ENCODE measurements around the gene ICA1L. TPM values are rescaled to one million over a fixed set of nuclear protein-coding genes. Genes with fewer than 3 reads are reported as not detected.

The ICA1L gene
- total RNA-seq, 1 donor from 2014 or later: 2.7 TPM

- H3K79me2 ChIP-seq (ENCODE audit: insufficient read depth, low read length): no peaks in the 10 kb centered on the region
- DNase-seq (ENCODE audit: low read depth): no peak
- Mint-ChIP-seq H3K27me3 (ENCODE audit: low read depth, unreplicated experiment) (no peaks in the 10 kb centered on the region), H3K9me3 (ENCODE audit: unreplicated experiment) (no peaks in the 10 kb centered on the region), H3K27ac (ENCODE audit: unreplicated experiment) (no peak overlapping the region), H3K36me3 (ENCODE audit: low read depth, unreplicated experiment) (no peaks in the 10 kb centered on the region), H3K4me3 (ENCODE audit: unreplicated experiment) (no peak overlapping the region), H3K4me1 (ENCODE audit: low read depth, unreplicated experiment) (peaks cover 3% of the 10 kb centered on the region)
- no peak overlapping the region for H3K4me3 ChIP-seq (ENCODE audit: insufficient read depth, low read depth, low read length)
- no peaks in the 10 kb centered on the region for H4K20me1 ChIP-seq (ENCODE audit: insufficient read depth, low read length)
- H3K27me3 ChIP-seq (ENCODE audit: insufficient read depth, low read length): no peaks in the 10 kb centered on the region
- H3K36me3 ChIP-seq (ENCODE audit: insufficient read depth, low read length): no peaks in the 10 kb centered on the region
- H3K9ac ChIP-seq (ENCODE audit: low read length): no peak overlapping the region
- H2AFZ ChIP-seq (ENCODE audit: low read depth, low read length): no peak overlapping the region
- no peaks in the 10 kb centered on the region for H3K9me3 ChIP-seq (ENCODE audit: insufficient read depth, low read depth, low read length)
- H3K4me2 ChIP-seq (ENCODE audit: low read length): no peak overlapping the region
- FAIRE-seq: no peak
- TF ChIP-seq CTCF (IDR thresholded peaks at IDR 0.05; ENCODE audit: insufficient read depth, low read depth, low read length): no peak
- TF ChIP-seq EZH2 (IDR thresholded peaks at IDR 0.05; ENCODE audit: insufficient read depth, low read length): no peak
- no peak overlapping the region for H3K27ac ChIP-seq (ENCODE audit: low read depth, low read length)
- H3K4me1 ChIP-seq (ENCODE audit: insufficient read depth, low read length): no peaks in the 10 kb centered on the region
These were observed 50.1 kb downstream of the ICA1L start for GRCh38 chr2:202821206-202822160.

DNA sequence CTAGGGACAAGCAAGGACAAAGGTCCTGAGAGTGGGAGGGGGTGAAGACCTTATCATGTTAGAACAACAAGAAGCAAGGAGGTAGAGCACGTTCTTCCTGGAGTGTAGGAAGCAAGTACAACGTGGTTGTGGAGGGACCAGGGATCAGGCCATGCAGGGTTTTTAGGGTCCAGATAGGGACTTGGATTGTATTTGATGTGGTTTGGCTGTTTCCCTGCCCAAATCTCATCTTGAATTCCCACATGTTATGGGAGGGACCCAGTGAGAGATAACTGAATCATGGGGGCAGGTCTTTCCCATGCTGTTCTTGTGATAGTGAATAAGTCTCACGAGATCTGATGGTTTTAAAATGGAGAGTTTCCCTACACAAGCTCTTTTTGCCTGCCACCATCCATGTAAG is 53.2 kb downstream of the ICA1L start:
- H3K9me3 Mint-ChIP-seq (ENCODE audit: unreplicated experiment): no peaks in the 10 kb centered on the region
- Histone ChIP-seq H3K79me2 (ENCODE audit: insufficient read depth, low read length) (no peaks in the 10 kb centered on the region), H3K4me2 (ENCODE audit: low read length) (no peak overlapping the region), H2AFZ (ENCODE audit: low read depth, low read length) (no peak overlapping the region), H3K36me3 (ENCODE audit: insufficient read depth, low read length) (no peaks in the 10 kb centered on the region), H3K4me1 (ENCODE audit: insufficient read depth, low read length) (no peaks in the 10 kb centered on the region), H3K27me3 (ENCODE audit: insufficient read depth, low read length) (no peaks in the 10 kb centered on the region), H3K9ac (ENCODE audit: low read length) (no peak overlapping the region), H3K9me3 (ENCODE audit: insufficient read depth, low read depth, low read length) (no peaks in the 10 kb centered on the region), H3K4me3 (ENCODE audit: insufficient read depth, low read depth, low read length) (no peak overlapping the region), H3K27ac (ENCODE audit: low read depth, low read length) (no peak overlapping the region), H4K20me1 (ENCODE audit: insufficient read depth, low read length) (no peaks in the 10 kb centered on the region)
- no peaks in the 10 kb centered on the region for H3K27me3 Mint-ChIP-seq (ENCODE audit: low read depth, unreplicated experiment)
- FAIRE-seq: no peak
- H3K27ac Mint-ChIP-seq (ENCODE audit: unreplicated experiment): no peak overlapping the region
- H3K4me3 Mint-ChIP-seq (ENCODE audit: unreplicated experiment): no peak overlapping the region
- H3K36me3 Mint-ChIP-seq (ENCODE audit: low read depth, unreplicated experiment): no peaks in the 10 kb centered on the region
- no peak for DNase-seq (ENCODE audit: low read depth)
- H3K4me1 Mint-ChIP-seq (ENCODE audit: low read depth, unreplicated experiment): peaks cover 9% of the 10 kb centered on the region
- TF ChIP-seq EZH2 (IDR thresholded peaks at IDR 0.05; ENCODE audit: insufficient read depth, low read length): no peak
- TF ChIP-seq CTCF (IDR thresholded peaks at IDR 0.05; ENCODE audit: insufficient read depth, low read depth, low read length): no peak

DNA sequence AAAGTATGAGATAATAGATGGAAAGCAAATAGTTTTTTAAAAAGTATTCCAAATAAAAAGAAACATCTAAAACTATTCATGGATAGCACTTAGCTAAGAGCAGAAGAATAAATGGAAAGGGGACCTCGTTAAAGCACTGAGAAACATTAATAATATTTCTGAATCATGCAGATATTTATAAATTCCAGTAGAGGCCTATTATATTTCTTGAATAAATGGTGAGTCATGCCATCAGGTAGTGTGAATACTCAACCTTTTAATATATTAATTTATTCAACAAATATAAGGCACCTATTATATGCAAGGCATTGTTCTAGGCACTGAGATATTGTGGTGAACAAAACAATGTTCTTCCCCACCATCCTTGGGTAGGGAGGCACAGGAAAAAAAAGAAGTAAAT is 53.8 kb downstream of the ICA1L start:
- Mint-ChIP-seq H3K4me1 (ENCODE audit: low read depth, unreplicated experiment) (peaks cover 9% of the 10 kb centered on the region), H3K4me3 (ENCODE audit: unreplicated experiment) (no peak overlapping the region), H3K27me3 (ENCODE audit: low read depth, unreplicated experiment) (no peaks in the 10 kb centered on the region), H3K9me3 (ENCODE audit: unreplicated experiment) (no peaks in the 10 kb centered on the region), H3K36me3 (ENCODE audit: low read depth, unreplicated experiment) (no peaks in the 10 kb centered on the region), H3K27ac (ENCODE audit: unreplicated experiment) (no peak overlapping the region)
- Histone ChIP-seq H3K27ac (ENCODE audit: low read depth, low read length) (no peak overlapping the region), H3K79me2 (ENCODE audit: insufficient read depth, low read length) (no peaks in the 10 kb centered on the region), H3K4me1 (ENCODE audit: insufficient read depth, low read length) (no peaks in the 10 kb centered on the region), H2AFZ (ENCODE audit: low read depth, low read length) (no peak overlapping the region), H3K9ac (ENCODE audit: low read length) (no peak overlapping the region), H3K9me3 (ENCODE audit: insufficient read depth, low read depth, low read length) (no peaks in the 10 kb centered on the region), H3K4me2 (ENCODE audit: low read length) (no peak overlapping the region), H3K4me3 (ENCODE audit: insufficient read depth, low read depth, low read length) (no peak overlapping the region), H4K20me1 (ENCODE audit: insufficient read depth, low read length) (no peaks in the 10 kb centered on the region), H3K27me3 (ENCODE audit: insufficient read depth, low read length) (no peaks in the 10 kb centered on the region), H3K36me3 (ENCODE audit: insufficient read depth, low read length) (no peaks in the 10 kb centered on the region)
- no peak for TF ChIP-seq EZH2 (IDR thresholded peaks at IDR 0.05; ENCODE audit: insufficient read depth, low read length)
- no peak for TF ChIP-seq CTCF (IDR thresholded peaks at IDR 0.05; ENCODE audit: insufficient read depth, low read depth, low read length)
- DNase-seq (ENCODE audit: low read depth) (no peak), FAIRE-seq (no peak)

Data from astrocyte (in vitro differentiated cells and primary cell).